Measurements from ENCODE around the gene TMC3. TPM values are rescaled to one million over a fixed set of nuclear protein-coding genes. Genes with fewer than 3 reads are reported as not detected.

Gene TMC3
- total and polyA plus RNA-seq, 10 donors = not detected

DNA sequence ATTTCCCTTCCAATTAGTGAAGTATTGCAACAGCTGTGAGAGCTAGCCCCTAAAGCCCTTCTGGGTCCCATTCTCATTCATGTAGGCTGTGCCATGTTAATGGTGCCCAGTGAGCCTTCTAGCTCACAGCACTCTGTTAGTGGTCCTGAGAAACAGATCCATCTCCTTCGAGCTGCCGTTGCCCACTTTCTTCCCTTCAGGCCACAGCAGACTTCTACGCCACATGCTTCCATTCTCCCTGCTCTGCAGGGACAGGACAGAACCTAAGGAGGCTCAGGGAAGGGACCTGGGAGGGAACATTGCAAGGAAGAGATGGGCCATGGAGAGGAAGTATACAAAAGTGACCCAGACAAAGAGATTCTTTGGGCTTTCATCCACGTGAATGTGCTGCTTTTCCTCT, 38.4 kb downstream of the TMC3 start:
- intact Hi-C loops (cut with DNase I; ENCODE audit: low total_unique reads) = loop anchor here (5.0 kb wide), 1 partner anchor 58 kb away; no protein-coding TSS in a partner anchor
- Histone ChIP-seq H3K36me3 (peaks cover 0 to 10% (median 0%) of the 10 kb centered on the region in 6 donors), H3K9me3 (no peaks in the 10 kb centered on the region), H3K27ac (no peak overlapping the region), H3K4me1 (peaks cover 0 to 21% (median 0%) of the 10 kb centered on the region in 6 donors), H3K27me3 (replicated peaks in 1 of 7) (no peaks in the 10 kb centered on the region), H3K4me3 (no peak overlapping the region)
- DNase-seq = no peak
- TF ChIP-seq POLR2AphosphoS5 (IDR thresholded peaks at IDR 0.05) (no peak), POLR2A (IDR thresholded peaks at IDR 0.05) (no peak)
- TF ChIP-seq, protein P1, sequence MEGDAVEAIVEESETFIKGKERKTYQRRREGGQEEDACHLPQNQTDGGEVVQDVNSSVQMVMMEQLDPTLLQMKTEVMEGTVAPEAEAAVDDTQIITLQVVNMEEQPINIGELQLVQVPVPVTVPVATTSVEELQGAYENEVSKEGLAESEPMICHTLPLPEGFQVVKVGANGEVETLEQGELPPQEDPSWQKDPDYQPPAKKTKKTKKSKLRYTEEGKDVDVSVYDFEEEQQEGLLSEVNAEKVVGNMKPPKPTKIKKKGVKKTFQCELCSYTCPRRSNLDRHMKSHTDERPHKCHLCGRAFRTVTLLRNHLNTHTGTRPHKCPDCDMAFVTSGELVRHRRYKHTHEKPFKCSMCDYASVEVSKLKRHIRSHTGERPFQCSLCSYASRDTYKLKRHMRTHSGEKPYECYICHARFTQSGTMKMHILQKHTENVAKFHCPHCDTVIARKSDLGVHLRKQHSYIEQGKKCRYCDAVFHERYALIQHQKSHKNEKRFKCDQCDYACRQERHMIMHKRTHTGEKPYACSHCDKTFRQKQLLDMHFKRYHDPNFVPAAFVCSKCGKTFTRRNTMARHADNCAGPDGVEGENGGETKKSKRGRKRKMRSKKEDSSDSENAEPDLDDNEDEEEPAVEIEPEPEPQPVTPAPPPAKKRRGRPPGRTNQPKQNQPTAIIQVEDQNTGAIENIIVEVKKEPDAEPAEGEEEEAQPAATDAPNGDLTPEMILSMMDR (IDR thresholded peaks at IDR 0.05 in 8 of 11, conservative IDR thresholded peaks at IDR 0.05 in 3 of 11) = no peak
- WGBS, 5 donors = 85 to 98% (median 91%) methylated on average over 4 of the region's 4 CpGs

DNA sequence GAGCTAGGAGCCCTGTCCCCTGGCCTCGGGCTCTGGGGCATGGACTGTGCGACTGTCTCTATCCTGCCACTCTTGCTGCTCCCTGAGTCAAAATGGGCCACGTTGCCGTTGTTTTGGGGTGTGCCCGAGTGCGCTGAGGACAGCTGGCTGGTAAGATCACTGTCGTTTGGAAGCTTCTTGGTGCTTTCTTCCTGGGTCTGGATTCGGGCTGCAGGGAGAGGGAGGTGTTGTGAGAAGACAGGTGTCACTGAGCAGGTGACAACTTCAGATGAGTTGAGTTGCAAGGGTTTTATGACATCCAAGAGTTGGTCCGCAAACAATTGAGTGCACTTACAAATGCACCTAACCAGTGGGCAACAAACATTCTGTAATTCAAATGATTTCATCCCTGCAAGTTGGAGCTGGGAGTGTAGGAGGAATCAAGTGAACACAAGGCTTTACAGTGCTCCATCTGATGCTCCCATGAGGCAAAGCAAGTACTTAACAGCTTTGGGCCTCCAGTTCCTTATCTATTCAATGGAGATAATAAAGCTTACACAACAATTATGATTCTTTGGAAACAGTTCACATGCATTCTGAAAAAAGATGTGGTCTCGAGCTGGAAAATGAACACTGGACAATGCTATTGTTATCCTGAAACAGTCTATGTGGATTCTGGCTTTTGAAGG, 39.1 kb downstream of the TMC3 start:
- WGBS, 5 donors = 90 to 95% (median 94%) methylated on average over 10 of the region's 10 CpGs
- no peak for DNase-seq
- H3K9me3 ChIP-seq = no peaks in the 10 kb centered on the region
- H3K4me1 ChIP-seq = peaks cover 0 to 22% (median 0%) of the 10 kb centered on the region in 6 donors
- peaks cover 0 to 10% (median 0%) of the 10 kb centered on the region in 6 donors for H3K36me3 ChIP-seq
- H3K27me3 ChIP-seq (replicated peaks in 1 of 7) = no peaks in the 10 kb centered on the region
- intact Hi-C loops (cut with DNase I; ENCODE audit: low total_unique reads) = loop anchor here (5.0 kb wide), 1 partner anchor 58 kb away; no protein-coding TSS in a partner anchor
- H3K27ac ChIP-seq = no peak overlapping the region
- TF ChIP-seq POLR2A (IDR thresholded peaks at IDR 0.05) (no peak), POLR2AphosphoS5 (IDR thresholded peaks at IDR 0.05) (no peak)
- TF ChIP-seq, protein P1 (IDR thresholded peaks at IDR 0.05 in 8 of 11, conservative IDR thresholded peaks at IDR 0.05 in 3 of 11) = no peak
- H3K4me3 ChIP-seq = no peak overlapping the region

DNA sequence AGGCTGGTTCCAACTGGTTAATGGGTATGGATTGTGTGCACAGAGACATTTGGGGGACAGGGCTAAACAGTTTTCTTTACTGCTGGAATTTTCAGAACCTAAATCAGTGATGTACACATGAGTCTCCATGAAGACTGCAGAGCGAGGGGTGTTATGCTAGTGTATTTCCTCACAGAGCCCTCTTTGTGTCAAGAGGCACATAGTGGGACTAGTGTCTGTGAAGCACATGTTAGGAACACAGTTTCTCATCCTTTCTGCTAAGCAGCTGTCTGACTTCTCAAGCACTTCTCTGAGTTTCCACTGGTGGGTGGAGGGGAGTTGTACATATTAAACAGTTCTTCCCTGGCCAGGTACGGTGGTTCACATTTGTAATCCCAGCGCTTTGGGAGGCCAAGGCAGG, 40.6 kb downstream of the TMC3 start:
- Histone ChIP-seq H3K27ac (no peak overlapping the region), H3K4me1 (peaks cover 0 to 21% (median 0%) of the 10 kb centered on the region in 6 donors), H3K27me3 (replicated peaks in 1 of 7) (no peaks in the 10 kb centered on the region), H3K36me3 (peaks cover 0 to 10% (median 0%) of the 10 kb centered on the region in 6 donors), H3K9me3 (no peaks in the 10 kb centered on the region), H3K4me3 (no peak overlapping the region)
- TF ChIP-seq, protein P1 (IDR thresholded peaks at IDR 0.05 in 8 of 11, conservative IDR thresholded peaks at IDR 0.05 in 3 of 11) = no peak
- no peak for TF ChIP-seq POLR2A (IDR thresholded peaks at IDR 0.05)
- TF ChIP-seq POLR2AphosphoS5 (IDR thresholded peaks at IDR 0.05) = no peak
- DNase-seq = no peak
- 88 to 96% (median 92%) methylated on average over 3 of the region's 3 CpGs for WGBS, 5 donors
- intact Hi-C loops (cut with DNase I; ENCODE audit: low total_unique reads) = no loop called here

DNA sequence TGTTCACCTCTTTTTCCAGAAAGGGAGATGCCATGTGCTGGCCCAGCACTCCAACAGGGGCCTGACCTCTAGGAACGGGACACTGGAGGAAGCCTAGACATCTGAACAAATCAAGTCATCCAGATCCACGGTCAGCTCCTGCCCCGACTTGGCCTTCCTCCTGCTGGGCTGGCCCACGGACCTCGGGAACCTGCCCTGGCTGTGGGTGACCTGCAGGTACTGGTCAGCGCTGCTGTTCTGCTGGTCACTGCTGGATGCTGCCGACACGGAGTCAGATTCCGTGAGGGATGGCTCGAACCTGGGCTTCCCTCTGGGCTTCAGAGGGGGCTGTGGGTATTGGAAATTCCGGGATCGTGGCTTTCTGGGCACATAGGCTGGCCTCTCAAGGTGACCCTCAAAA, 41.7 kb downstream of the TMC3 start:
- Histone ChIP-seq H3K4me1 (peaks cover 0 to 21% (median 0%) of the 10 kb centered on the region in 6 donors), H3K9me3 (no peaks in the 10 kb centered on the region), H3K4me3 (no peak overlapping the region), H3K27ac (no peak overlapping the region), H3K36me3 (peaks cover 0 to 10% (median 0%) of the 10 kb centered on the region in 6 donors), H3K27me3 (replicated peaks in 1 of 7) (no peaks in the 10 kb centered on the region)
- DNase-seq = no peak
- 96 to 98% (median 96%) methylated on average over 9 to 12 of the region's 12 CpGs for WGBS, 5 donors
- intact Hi-C loops (cut with DNase I; ENCODE audit: low total_unique reads) = no loop called here
- TF ChIP-seq POLR2A (IDR thresholded peaks at IDR 0.05) (no peak), POLR2AphosphoS5 (IDR thresholded peaks at IDR 0.05) (no peak)
- TF ChIP-seq, protein P1 (IDR thresholded peaks at IDR 0.05 in 8 of 11, conservative IDR thresholded peaks at IDR 0.05 in 3 of 11) = no peak

All from spleen (tissue), 11 donors.